Medulla oblongata (tissue), 1 donor: ENCODE data around the gene CHCHD10.
A peak's percentile ranks its signal among the peaks of the same experiment; 100 is the strongest.

Experiments
- DNase-seq: peaks from one replicate; pipeline ENCODE4 v3.0.0-alpha.2; 2015; ENCODE audit errors: extremely low spot score

CHCHD10 gene

GRCh38 chr22:23750367-23750713 lies 17.4 kb downstream of the CHCHD10 start:
- no peak for DNase-seq

- no peak for DNase-seq
Observed at GRCh38 chr22:23749841-23750301, 17.9 kb downstream of the CHCHD10 start.

DNA sequence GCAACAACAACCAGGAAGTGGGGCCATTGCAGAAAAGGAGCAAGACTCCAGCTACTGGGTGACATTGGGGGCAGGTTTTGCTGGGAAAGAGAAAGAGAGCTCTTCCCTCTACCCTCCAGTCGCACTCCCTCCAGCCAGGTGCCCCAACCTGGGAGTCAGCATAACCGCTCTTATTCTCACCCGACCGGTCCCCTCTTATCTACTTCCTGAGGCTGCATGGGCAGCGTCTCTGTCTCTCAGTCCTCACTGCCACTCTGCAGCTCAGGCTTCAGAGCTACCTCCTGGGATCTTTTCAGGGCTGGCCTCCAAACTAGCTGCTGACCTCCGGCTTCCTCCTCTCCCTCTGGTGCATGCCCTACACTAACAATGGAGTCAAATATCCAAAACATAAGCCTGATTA lies 22.0 kb downstream of the CHCHD10 start:
- no peak for DNase-seq

DNA sequence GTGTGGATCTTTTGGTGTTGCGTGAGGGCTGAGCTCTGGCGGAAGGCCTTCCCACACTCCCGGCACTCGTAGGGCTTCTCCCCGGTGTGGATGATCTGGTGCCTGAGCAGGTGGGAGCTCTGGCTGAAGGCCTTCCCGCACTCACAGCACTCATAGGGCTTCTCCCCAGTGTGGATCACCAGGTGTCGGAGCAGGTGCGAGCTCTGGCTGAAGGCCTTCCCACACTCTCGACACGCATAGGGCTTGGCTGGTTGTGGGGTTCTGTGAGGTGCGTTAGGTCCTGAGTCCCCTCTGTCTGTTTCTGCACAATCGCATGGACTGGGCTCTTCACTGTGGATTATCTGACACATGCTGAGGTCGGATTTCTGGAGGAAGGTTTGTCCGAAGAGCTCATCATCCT lies 23.3 kb downstream of the CHCHD10 start:
- no peak for DNase-seq

DNA sequence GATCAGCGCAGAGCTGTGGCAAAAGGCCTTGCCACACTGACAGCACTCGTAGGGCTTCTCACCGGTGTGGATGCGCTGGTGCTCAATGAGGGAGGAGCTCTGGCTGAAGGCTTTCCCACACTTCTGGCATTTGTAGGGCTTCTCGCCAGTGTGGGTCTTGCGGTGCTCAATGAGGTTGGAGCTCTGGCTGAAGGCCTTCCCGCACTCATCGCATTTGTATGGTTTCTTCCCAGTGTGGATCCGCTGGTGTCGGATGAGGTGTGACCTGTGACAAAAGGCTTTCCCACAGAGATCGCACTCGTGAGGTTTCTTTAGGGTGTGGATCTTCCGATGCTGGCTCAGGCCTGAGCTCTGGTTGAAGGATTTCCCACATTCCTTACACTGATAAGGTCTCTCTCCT lies 23.8 kb downstream of the CHCHD10 start:
- DNase-seq: no peak

- no peak for DNase-seq
Observed at GRCh38 chr22:23743303-23743705, 24.5 kb downstream of the CHCHD10 start.

DNA sequence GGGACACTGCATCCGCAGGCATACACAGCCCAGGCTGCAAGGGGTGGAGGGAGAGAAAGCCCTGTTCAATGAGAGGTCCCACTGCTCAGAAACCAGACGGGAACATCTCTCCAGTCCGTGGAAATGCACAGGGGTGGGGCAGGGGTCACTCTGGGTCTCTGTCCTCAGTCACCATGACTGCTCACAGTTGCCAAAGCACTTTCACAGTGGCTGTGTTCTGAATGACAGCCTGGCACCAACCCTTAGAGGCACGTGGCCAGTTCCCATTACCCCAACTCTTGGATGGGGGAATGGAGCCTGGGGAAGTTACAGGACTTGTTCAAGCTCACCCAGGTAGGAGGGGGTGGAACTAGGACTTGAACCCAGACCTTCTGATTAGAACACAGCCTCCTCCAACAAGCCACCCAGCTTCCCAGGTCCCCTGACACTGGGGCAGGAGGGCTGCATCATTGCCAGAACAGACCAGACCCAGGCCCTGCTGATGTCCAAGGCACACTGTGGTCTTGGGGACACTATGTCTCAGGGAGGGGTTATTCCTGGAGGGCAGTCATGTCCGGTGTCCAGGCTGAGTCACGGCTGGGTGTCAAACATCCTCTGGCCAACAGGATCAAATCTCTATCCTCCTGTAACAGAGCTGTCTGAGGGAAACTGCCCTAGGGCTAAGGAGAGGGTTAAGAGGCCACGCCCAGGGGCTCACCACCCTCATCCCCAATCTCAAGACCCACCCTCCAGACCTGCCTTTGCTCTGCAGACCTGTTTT lies 25.1 kb downstream of the CHCHD10 start:
- DNase-seq: no peak

- no peak for DNase-seq
Observed at GRCh38 chr22:23737696-23738095, 30.1 kb downstream of the CHCHD10 start.

- DNase-seq: peak; percentile 58
Observed at GRCh38 chr22:23728108-23728507, 39.7 kb downstream of the CHCHD10 start.

- no peak for DNase-seq
Observed at GRCh38 chr22:23722724-23723123, 45.0 kb downstream of the CHCHD10 start.

DNA sequence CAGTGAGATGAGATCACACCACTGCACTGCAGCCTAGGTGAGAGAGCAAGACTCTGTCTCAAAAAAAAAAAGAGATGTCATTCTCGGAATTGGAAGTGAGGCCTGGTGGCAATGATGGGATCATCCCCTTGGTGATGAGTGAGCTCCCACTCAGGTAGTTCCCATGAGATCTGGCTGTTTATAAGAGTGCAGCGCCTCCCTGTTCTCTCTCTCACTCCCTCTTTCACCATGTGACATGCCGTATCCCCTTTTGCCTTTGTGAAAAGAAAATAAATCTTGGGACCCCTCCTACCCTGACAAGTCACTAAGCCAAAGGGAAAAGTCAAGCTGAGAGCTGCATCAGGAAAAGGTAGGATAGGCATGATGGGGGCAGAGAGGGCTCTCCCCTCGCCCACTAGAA lies 45.6 kb downstream of the CHCHD10 start:
- no peak for DNase-seq

- DNase-seq: no peak
Observed at GRCh38 chr22:23720855-23721254, 46.9 kb downstream of the CHCHD10 start.

DNA sequence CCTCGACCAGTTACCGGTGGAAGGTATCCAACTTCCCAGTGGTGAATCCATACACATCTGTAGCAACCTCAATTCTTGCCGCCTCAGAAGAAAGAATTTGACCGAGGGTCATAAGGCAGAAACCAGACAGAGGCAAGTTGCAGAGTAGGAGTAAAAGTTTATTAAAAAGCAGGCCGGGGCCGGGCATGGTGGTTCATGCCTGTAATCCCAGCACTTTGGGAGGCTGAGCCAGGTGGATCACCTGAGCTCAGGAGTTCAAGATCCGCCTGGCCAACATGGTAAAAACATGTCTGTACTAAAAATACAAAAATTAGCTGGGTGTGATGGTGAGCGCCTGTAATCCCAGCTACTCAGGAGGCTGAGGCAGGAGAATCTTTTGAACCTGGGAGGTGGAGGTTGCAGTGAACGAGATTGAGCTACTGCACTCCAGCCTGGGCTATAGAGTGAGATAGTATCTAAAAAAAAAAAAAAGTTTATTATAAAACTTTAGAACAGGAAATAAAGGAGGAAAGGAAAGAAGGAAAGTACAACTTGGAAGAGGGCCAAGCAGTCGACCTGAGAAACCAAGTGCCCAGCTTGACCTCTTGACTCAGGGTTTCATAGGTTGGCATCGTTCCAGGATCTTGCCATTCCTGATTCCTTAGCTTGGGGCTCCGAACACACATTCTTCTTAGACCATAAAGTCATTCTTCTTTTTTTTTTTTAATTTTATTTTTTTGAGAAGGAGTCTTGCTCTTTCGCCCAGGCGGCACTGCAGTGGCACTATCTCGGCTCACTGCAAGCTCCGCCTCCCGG lies 49.2 kb downstream of the CHCHD10 start:
- no peak for DNase-seq

GRCh38 chr22:23716811-23717801 lies 50.7 kb downstream of the CHCHD10 start:
- peak; percentile 89 for DNase-seq
